Measurements from ENCODE around the gene TBC1D10B.
A peak's percentile ranks its signal among the peaks of the same experiment; 100 is the strongest.

Gene TBC1D10B

DNA sequence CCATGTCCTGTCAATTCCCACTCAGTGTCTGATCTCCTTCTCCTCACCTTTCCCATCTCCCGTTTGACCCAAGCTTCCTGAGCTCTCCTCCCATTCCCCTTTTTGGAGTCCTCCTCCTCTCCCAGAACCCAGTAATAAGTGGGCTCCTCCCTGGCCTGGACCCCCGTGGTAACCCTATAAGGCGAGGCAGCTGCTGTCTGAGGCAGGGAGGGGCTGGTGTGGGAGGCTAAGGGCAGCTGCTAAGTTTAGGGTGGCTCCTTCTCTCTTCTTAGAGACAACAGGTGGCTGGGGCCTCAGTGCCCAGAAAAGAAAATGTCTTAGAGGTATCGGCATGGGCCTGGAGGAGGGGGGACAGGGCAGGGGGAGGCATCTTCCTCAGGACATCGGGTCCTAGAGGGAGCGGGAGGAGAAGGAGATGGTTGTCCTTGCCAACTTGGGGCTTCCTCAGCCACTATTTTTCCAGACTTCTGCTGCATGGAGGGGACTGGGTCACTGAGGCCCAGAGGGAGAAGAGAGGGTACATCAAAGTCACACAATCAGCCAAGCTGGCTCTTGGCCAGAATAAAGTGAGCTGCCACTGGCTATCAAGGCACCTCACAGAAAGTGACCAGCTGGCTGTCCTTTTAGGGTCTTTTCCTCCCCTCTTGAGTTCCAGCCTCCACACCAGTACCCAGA is 1.9 kb upstream of the TBC1D10B start:
- no peak overlapping the region for H3K4me3 ChIP-seq (replicated peaks; ENCODE audit: insufficient read depth, low read length)
- H3K27ac ChIP-seq (replicated peaks) = no peak overlapping the region
- no peaks in the 10 kb centered on the region for H3K27me3 ChIP-seq (ENCODE audit: insufficient read depth, poor library complexity, severe bottlenecking)
- TF ChIP-seq REST (IDR thresholded peaks at IDR 0.05; ENCODE audit: insufficient replicate concordance, low read depth) = no peak
- TF ChIP-seq GABPA (IDR thresholded peaks at IDR 0.05; ENCODE audit: low read depth) = no peak
- TF ChIP-seq, protein P1, sequence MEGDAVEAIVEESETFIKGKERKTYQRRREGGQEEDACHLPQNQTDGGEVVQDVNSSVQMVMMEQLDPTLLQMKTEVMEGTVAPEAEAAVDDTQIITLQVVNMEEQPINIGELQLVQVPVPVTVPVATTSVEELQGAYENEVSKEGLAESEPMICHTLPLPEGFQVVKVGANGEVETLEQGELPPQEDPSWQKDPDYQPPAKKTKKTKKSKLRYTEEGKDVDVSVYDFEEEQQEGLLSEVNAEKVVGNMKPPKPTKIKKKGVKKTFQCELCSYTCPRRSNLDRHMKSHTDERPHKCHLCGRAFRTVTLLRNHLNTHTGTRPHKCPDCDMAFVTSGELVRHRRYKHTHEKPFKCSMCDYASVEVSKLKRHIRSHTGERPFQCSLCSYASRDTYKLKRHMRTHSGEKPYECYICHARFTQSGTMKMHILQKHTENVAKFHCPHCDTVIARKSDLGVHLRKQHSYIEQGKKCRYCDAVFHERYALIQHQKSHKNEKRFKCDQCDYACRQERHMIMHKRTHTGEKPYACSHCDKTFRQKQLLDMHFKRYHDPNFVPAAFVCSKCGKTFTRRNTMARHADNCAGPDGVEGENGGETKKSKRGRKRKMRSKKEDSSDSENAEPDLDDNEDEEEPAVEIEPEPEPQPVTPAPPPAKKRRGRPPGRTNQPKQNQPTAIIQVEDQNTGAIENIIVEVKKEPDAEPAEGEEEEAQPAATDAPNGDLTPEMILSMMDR (IDR thresholded peaks at IDR 0.05; ENCODE audit: insufficient read depth, low read length) = no peak
- TF ChIP-seq POLR2AphosphoS5 (IDR thresholded peaks at IDR 0.05; ENCODE audit: low read depth) = no peak
- no peak for TF ChIP-seq SPI1 (IDR thresholded peaks at IDR 0.05; ENCODE audit: borderline replicate concordance, low read depth)
- DNase-seq (ENCODE audit: low read depth in 1 of 2, low spot score in 1 of 2) = no peak

DNA sequence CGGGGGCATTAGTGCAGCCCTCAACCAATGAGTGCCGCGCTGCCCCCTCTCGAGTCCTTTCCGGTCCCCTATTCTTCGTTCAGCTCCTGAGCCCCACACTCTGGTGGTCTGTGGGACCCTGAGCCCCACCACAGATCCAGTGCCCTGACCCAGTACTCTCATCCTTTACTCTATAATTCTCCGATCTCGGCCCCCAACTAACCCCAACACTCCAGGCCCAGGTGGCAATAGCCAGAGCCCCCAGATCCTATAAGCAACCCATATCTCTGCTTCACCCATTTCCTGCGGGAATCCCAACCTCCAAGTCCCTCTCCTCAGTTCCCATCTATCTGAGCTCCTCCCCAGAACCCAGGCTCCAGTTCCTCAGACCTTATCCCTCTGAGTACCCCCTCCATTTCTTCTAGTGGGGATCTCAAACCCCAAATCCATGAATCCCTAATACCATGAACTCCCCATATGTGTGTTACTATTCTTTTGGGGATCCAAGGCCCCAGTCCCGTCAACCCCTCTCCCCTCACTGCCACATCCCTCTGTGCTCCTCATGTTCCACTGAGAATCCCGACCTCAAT is 1.0 kb upstream of the TBC1D10B start:
- peak overlapping the region; percentile 41 for H3K4me3 ChIP-seq (replicated peaks; ENCODE audit: insufficient read depth, low read length)
- DNase-seq (ENCODE audit: low read depth in 1 of 2, low spot score in 1 of 2) = no peak
- no peak for TF ChIP-seq SPI1 (IDR thresholded peaks at IDR 0.05; ENCODE audit: borderline replicate concordance, low read depth)
- H3K27me3 ChIP-seq (ENCODE audit: insufficient read depth, poor library complexity, severe bottlenecking) = no peaks in the 10 kb centered on the region
- peak overlapping the region; percentile 53 for H3K27ac ChIP-seq (replicated peaks)

DNA sequence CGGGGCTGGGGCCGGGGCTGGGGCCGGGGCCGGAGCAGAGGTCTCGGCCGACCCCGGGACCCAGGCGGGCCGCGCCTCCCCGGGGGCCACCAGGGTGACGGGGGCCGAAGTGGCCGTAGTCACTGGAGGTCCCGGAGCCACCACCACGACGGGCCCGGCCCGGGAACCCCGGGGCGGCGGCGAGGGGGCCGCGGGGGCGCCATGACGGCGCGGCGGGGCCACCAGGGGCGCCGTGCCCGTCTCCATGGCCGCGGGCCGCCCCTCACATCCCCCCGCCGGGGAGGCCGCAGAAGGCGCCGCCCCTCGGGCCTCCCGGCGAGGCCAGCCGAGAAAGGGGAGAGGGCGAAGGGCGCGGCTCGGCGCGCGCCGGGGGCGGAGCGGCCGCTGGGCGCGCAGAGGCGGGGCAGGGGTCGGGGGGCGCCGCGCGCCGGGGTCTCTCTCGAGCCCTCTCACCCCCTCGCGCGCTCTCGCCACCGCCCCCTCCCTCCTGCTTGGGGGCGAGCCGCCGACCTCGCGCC is 297 bp downstream of the TBC1D10B start:
- Histone ChIP-seq H3K27ac (replicated peaks) (peak overlapping the region; percentile 63; the same call in 1 of the 2 replicates), H3K27me3 (ENCODE audit: insufficient read depth, poor library complexity, severe bottlenecking) (no peaks in the 10 kb centered on the region), H3K4me3 (replicated peaks; ENCODE audit: insufficient read depth, low read length) (peak overlapping the region; percentile 94)
- no peak for DNase-seq (ENCODE audit: low read depth in 1 of 2, low spot score in 1 of 2)
- TF ChIP-seq SPI1 (IDR thresholded peaks at IDR 0.05; ENCODE audit: borderline replicate concordance, low read depth) = no peak
- TF ChIP-seq GABPA (IDR thresholded peaks at IDR 0.05; ENCODE audit: low read depth) = no peak
- TF ChIP-seq REST (IDR thresholded peaks at IDR 0.05; ENCODE audit: insufficient replicate concordance, low read depth) = no peak
- TF ChIP-seq, protein P1 (IDR thresholded peaks at IDR 0.05; ENCODE audit: insufficient read depth, low read length) = no peak
- TF ChIP-seq POLR2AphosphoS5 (IDR thresholded peaks at IDR 0.05; ENCODE audit: low read depth) = no peak

GRCh38 chr16:30369091-30369937 is 980 bp downstream of the TBC1D10B start:
- Histone ChIP-seq H3K27me3 (ENCODE audit: insufficient read depth, poor library complexity, severe bottlenecking) (no peaks in the 10 kb centered on the region), H3K27ac (replicated peaks) (peak overlapping the region; percentile 63), H3K4me3 (replicated peaks; ENCODE audit: insufficient read depth, low read length) (peak overlapping the region; percentile 94)
- DNase-seq (ENCODE audit: low read depth in 1 of 2, low spot score in 1 of 2) = no peak
- no peak for TF ChIP-seq GABPA (IDR thresholded peaks at IDR 0.05; ENCODE audit: low read depth)
- TF ChIP-seq REST (IDR thresholded peaks at IDR 0.05; ENCODE audit: insufficient replicate concordance, low read depth) = no peak
- TF ChIP-seq, protein P1 (IDR thresholded peaks at IDR 0.05; ENCODE audit: insufficient read depth, low read length) = no peak
- TF ChIP-seq POLR2AphosphoS5 (IDR thresholded peaks at IDR 0.05; ENCODE audit: low read depth) = no peak
- TF ChIP-seq SPI1 (IDR thresholded peaks at IDR 0.05; ENCODE audit: borderline replicate concordance, low read depth) = no peak

Measured in HL-60 (cell line).